Activated CD4-positive, alpha-beta T cell treated with anti-CD3 and anti-CD28 coated beads for 4 hours (primary cell): ENCODE data around the gene CYP4F11.
"Not testable (repeated sequence)": the region's sequence is repeated elsewhere in the genome, so short reads cannot be mapped to it uniquely, and the experiment has no call there.

Experiments used
- DNase-seq, 2 donors: peaks; one replicate each; pipeline ENCODE4 v3.0.0-alpha.2; 2020

Gene CYP4F11

DNA sequence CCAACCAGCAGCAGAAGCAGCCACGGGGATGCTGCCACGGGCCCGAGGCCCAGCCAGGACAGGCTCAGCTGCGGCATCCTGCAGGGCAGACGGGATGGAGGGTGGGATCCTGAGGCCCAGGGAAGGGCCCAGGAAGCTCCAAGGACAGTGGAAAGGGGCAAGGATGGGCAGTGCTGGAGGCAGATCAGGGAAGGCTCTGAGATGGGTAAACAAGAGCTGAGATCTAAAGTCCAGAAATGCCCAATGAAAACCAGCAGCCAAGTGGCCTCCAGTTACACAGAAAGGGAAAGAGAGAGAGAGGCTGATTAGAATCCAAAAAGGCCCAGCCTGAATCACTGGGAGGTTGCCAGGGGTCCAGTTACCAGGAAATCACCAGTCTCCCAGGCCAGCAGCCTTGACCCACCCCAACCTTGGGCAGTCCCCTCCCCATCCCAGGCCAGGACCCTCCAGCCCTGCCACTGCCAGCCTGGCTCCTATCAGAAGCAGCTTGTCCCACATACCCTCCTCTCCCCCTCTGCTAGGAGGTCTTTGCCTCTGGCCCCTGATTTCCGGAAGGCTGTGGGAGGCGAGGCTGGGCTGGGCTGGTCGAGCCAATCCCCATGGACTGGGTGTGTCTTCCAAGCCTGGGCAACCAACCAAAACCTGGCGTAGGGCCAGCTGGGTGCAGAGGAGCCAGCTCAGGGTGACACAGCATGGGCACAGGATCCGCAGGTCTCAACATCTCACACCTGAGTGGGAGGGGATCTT lies at the start of gene CYP4F11:
Gene CYP4F11 (minus strand): TSS at position 198 of the 747 bp plus-strand sequence. CDS start 121 bp downstream, at position 77.
- DNase-seq = no peak

- DNase-seq = no peak
Measured at GRCh38 chr19:15979293-15979692, 45.0 kb upstream of the CYP4F11 start.

- no peak for DNase-seq
Measured at GRCh38 chr19:15977690-15978089, 43.4 kb upstream of the CYP4F11 start.

DNA sequence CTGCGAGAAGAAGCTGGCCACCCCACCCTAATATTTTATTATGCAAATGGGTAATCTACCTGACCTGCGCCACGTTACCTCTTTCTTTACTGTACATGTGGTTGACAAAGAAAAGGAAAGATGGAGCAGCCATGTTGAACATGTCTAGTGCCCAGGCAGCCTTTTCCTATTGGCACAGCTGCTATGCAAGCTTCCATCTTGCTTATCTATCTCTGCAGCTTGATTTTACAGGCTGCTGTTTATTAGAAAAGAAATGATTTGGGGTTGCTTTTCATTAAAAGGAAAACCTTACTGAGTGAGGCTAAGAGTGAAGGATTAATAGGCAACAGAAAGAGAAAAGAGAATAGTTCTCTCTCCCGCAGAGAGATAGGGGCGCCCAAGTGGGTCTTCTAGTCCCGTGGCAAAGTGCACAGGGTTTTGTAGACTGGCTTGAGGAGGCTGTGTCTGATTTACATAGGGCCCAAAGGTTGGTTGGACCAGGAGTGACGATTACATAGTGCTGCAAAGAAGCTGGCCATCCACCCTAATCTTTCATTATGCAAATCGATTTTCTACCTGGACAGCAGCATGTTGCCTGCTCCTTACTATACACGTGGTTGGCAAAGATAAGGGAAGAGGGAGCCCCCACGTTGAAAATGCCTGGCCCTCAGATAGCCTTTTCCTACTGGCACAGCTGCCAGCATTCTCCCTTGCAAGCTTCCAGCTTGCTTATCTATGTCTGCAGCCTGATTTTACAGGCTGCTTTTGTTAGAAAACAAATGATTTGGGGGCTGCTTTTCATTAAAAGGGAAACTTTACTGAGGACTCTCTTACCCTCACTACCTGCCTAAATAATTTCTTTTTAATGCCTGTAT lies 42.7 kb upstream of the CYP4F11 start:
- no peak for DNase-seq

GRCh38 chr19:15974856-15975255 lies 40.5 kb upstream of the CYP4F11 start:
- DNase-seq = no peak

DNA sequence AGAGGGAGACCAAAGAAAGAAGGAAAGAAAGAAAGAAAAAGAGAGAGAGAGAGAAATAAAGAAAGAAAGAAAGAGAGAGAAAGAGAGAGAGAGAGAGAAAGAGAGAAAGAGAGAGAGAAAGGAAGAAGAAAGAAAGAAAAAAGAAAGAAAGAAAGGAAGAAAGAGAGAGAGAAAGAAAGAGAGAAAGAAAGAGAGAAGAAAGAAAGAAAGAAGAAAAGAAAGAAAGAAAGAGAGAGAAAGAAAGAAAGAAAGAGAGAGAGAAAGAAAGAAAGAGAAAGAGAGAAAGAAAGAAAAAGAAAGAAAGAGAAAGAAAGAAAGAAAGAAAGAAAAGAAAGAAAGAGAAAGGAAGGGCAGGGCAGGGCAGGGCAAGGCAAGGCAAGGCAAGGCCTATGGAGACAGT lies 37.7 kb upstream of the CYP4F11 start:
- DNase-seq = not testable (repeated sequence)

DNA sequence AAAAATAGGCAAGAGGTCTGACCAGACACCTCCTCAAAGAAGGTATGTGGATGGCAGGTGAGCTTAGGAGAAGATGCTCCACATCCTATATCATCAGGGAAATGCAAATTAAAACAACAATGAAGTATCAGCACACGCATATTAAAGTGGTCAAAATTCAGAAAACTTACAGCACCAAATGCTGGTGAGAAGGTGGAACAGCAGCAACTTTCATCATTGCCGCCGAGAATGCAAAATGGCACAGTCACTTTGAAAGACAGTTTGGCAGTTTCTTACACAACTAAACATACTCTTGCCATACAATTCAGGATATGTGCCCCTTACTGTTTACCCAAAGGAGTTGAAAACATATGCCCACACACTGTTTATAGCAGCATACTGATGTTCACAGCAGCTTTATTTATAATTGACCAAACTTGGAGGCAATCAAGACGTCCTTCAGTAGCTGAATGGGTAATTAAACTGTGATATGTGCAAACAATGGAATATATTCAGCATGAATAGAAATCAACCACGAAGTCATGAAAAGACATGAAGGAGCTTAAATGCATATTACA lies 37.0 kb upstream of the CYP4F11 start:
- DNase-seq = no peak

GRCh38 chr19:15964231-15964630 lies 29.9 kb upstream of the CYP4F11 start:
- DNase-seq = no peak

DNA sequence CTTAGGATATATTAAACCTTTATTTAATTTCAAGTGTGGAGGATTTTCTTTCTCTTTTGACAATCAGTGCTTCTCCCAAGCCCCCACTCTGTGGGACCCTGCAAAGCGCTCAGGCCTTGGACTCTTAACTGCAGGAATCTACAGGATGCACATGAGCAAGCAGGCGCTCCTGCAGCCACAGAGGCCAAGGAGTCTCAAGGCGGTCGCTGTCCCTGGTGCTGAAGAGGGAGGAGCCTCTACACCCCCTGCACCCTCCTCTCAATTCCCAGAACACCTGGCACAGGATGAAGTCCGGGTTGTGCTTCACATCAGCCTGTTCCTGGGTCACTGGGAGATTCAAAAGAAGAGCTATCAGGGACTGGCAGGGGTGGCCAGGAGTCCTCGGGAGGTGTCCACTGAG lies 28.0 kb upstream of the CYP4F11 start:
- no peak for DNase-seq

- no peak for DNase-seq
Measured at GRCh38 chr19:15954820-15955219, 20.5 kb upstream of the CYP4F11 start.

DNA sequence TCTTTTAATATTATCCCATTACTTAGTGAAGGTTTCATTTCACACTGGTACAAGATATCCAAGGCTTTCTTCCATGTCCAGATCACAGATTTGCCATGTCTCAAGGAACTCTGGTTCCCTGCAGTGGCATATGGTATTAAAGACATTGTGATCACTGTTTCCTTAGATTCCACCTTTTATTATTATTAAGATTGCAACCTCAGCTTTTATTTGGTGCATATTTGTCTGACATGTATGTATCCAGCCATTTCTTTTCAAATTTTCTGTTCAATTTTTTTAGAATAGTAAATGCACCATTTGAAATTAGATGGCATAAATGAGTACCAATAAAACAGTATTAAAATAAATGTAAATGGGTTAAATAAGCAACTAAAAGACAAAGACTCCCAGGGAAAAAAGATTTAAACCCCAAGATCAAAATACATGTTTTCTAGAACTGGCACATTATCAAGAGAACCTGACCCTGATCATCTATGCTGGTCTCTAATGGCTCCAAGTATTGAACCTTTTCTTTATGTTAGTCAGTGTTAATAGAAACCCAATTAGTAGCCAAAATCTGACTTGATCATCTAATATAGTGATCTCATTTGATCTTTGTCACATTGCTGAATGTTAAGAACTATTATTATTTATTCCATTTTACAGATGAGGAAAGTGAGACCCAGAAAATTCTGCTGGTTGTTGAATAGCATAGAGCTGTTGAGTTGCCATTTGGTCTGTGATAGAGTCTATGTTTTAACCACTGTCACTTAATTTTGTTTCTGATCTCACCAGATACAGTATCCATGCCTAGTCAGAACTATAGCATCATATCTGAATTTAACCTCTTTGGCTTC lies 14.1 kb upstream of the CYP4F11 start, which contains the start of gene OR10H4:
Gene OR10H4 (plus strand): TSS at position 786 of the 836 bp plus-strand sequence. CDS start 0 bp downstream, at position 786.
- no peak for DNase-seq

- no peak for DNase-seq
Measured at GRCh38 chr19:15945301-15945700, 11.0 kb upstream of the CYP4F11 start.

DNA sequence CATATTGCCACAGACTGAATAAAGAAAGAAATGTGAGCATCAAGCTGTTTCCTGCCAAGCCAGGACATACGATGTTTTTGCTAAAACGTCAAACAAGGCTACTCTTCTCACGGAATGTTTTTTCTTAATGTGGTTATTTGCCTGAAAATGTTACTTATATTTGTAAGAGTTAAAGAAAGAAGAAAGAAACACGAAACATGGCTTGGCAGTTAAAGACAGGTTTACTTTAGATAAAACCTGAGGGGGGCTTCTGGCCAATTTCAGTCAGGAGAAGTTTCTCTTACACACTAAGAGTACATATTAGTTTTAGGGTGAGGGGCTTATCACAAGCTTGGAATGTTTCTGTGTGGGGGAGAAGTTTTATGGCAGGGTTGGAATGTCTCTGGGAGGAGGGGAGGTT lies 10.1 kb upstream of the CYP4F11 start:
- no peak for DNase-seq

DNA sequence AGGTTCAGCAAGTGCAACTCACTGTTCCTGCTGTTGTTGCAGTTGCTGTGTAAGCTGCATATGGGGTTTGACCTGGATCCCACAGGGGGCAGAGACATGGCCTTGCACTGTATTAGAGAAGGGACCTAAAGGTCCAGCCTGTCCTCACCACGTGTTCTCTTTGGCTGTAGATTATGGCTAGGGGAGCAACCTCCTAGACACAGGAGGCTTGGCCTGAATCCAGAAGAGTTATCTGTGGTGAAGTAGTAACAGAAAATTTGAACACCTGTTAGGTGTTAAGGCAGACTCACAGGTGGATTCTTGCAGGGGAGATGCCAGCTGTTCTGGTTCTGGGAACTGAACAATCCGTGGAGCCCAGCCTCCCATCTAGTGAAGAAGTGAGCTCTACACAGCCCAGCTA lies 3.4 kb upstream of the CYP4F11 start:
- no peak for DNase-seq

DNA sequence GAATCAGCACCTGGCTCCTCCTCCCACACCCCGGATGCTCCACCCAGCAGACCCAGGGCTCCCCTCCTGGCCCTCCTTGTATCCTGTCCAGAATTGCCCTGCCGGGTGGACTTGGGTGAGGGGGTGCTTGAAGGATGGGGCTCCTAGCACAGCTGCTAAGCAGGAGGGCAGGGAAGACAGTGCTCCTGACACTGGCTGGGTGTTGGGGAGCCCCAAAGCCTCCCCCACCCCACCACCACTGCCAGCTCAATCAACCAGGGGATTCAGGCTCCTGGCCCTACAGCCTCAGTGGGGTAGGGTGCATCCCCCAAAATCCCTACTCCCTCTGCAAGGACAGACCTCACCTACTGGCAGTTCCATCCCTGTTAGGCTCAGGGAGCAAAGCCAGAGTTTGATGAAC lies 2.6 kb upstream of the CYP4F11 start:
- DNase-seq = no peak

- DNase-seq = no peak
Measured at GRCh38 chr19:15936173-15936572, 1.8 kb upstream of the CYP4F11 start.

DNA sequence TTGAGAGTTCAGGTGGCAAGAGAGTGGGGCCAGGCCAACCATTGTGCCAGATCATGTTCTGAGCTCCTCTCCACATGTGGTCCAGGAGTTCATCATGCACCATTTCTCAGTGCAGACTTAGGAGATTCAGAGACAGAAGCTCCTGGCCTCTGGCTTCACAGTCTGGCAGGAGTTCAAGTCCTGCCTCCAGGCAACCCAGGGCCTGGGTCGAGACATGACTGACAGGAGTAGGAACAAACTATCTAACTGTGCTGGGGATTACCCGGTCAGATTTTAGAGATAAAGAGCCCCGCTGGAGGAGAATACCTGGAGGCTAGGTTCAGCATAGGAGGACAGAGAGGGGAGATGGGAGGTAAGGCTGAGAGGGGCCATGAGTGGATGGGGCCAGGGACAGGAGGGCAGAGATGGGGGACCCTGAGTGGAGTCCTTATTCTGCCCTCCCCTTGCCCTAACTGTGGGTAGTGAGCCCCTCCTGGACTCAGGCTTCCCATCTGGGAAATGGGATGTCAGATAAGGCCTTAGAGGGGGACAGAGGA lies 906 bp upstream of the CYP4F11 start:
- no peak for DNase-seq

- DNase-seq = not testable (repeated sequence)
Measured at GRCh38 chr19:15933761-15934331, 483 bp downstream of the CYP4F11 start.

DNA sequence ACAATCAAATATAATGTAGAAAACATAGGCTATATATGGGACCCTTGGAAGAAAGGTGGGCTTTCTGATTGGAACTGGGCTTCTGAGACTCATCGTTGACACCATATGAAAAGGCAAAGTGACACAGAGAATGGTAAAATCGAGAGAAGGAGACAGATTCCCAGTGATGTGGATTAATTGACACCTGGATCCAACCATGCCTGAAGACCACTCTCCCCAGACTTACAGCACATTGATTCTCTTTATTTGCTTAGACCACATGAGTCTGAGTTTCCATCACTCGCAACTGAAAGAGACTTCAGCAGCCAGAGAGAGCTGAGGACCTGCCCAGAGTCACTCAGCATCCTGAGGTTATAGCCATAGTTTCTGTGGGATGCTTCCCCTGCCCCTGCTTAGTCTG lies 6.0 kb downstream of the CYP4F11 start:
- DNase-seq = no peak

DNA sequence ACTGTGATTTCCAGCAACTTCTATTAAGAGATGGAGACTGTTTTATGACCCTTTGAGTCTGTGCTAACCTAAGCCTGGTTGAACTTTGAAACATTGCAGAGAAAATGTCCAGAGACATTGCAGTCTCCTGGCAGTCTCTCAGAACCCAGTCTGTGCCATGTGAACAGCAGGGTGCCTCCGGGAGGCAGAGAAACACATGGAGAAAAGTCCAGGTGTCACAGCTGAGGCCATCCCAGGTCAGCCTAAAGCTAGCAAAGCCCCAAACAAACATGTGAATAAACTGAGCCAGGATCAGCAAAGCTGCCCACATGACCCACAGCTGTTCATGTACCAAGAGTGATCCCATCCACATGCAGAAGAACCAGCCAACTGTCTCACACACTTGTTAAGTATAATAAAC lies 7.8 kb downstream of the CYP4F11 start:
- no peak for DNase-seq

DNA sequence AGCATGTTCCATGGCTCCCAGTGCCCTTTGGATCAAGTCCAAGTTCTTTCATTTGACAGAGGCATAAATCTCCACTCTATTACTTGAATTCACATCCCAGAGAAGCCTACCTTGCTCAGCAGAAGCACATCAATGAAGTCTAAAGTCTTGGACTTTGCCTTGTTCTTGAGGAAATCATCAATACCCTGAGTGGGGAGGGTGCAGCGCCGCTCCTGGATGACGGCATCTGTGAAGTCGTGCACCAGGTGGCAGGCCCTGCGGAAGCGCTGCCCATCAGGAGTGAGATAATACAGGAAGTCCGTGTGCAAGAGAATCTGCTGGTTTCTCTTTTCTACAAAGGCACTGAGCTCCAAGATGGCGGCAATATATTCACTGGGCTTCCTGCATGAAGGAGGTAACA lies 10.6 kb downstream of the CYP4F11 start:
- no peak for DNase-seq

GRCh38 chr19:15922021-15922420 lies 12.3 kb downstream of the CYP4F11 start:
- no peak for DNase-seq
